IPS-20b (cell line): Measurements from ENCODE around the gene LAT.
"Not testable (repeated sequence)": the region's sequence is repeated elsewhere in the genome, so short reads cannot be mapped to it uniquely, and the experiment has no call there.

Experiments
- H3K27ac ChIP-seq: one replicate; pipeline ENCODE4 v1.5.1; 2013; ENCODE audit warnings: low read length
- H3K27me3 ChIP-seq: 2 replicates; pipeline ENCODE4 v1.6.1; 2013; ENCODE audit warnings: mild to moderate bottlenecking, low read length, inconsistent platforms; ENCODE audit not compliant: insufficient read depth
- H3K36me3 ChIP-seq: 2 replicates; pipeline ENCODE4 v1.6.1; 2013; ENCODE audit warnings: low read depth, mild to moderate bottlenecking, inconsistent platforms, low read length, moderate library complexity; ENCODE audit not compliant: insufficient read depth
- H3K4me1 ChIP-seq: 2 replicates; pipeline ENCODE4 v1.6.1; 2013; ENCODE audit warnings: mild to moderate bottlenecking, control low read depth, inconsistent platforms, low read length, moderate library complexity; ENCODE audit not compliant: insufficient read depth
- H3K4me3 ChIP-seq: 2 replicates; pipeline ENCODE4 v1.5.1; 2013; ENCODE audit warnings: mild to moderate bottlenecking, low read length, inconsistent platforms
- H3K9ac ChIP-seq: 2 replicates; pipeline ENCODE4 v1.6.1; 2013; ENCODE audit warnings: low read depth, mild to moderate bottlenecking, inconsistent platforms, low read length, moderate library complexity
- H3K9me3 ChIP-seq: 2 replicates; pipeline ENCODE4 v1.6.1; 2013; ENCODE audit warnings: mild to moderate bottlenecking, low read depth, low read length, inconsistent platforms; ENCODE audit not compliant: insufficient read depth

The LAT gene

GRCh38 chr16:28990375-28991040 is 5.7 kb downstream of the LAT start:
- Histone ChIP-seq H3K4me1 (no peaks in the 10 kb centered on the region), H3K36me3 (no peaks in the 10 kb centered on the region), H3K27me3 (no peaks in the 10 kb centered on the region), H3K27ac (no peak overlapping the region), H3K9me3 (no peaks in the 10 kb centered on the region), H3K4me3 (no peak overlapping the region), H3K9ac (no peak overlapping the region)

GRCh38 chr16:28991687-28992086 is 6.8 kb downstream of the LAT start:
- H3K9ac ChIP-seq = no peak overlapping the region
- no peak overlapping the region for H3K27ac ChIP-seq
- no peaks in the 10 kb centered on the region for H3K9me3 ChIP-seq
- no peaks in the 10 kb centered on the region for H3K36me3 ChIP-seq
- no peak overlapping the region for H3K4me3 ChIP-seq
- H3K4me1 ChIP-seq = no peaks in the 10 kb centered on the region
- no peaks in the 10 kb centered on the region for H3K27me3 ChIP-seq

DNA sequence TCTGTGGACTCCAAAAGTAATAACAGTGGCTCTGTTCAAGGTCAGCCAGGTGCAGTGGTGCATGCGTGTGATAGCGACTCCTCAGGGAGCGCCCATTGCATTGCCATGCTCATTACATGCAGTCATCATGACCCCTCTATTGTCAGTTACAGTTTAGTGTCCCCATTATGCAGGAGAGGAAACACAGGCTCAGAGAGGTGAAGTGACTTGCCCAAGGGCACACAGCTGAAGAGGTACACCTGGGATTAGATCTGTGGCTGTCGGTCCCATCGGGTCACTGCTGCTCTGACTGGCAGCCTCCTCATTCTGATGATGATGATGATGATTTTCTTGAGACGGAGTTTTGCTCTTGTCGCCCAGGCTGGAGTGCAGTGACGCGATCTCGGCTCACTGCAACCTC is 7.6 kb downstream of the LAT start:
- no peak overlapping the region for H3K9ac ChIP-seq
- H3K4me3 ChIP-seq = no peak overlapping the region
- no peaks in the 10 kb centered on the region for H3K36me3 ChIP-seq
- H3K9me3 ChIP-seq = no peaks in the 10 kb centered on the region
- no peaks in the 10 kb centered on the region for H3K4me1 ChIP-seq
- no peaks in the 10 kb centered on the region for H3K27me3 ChIP-seq
- H3K27ac ChIP-seq = no peak overlapping the region

DNA sequence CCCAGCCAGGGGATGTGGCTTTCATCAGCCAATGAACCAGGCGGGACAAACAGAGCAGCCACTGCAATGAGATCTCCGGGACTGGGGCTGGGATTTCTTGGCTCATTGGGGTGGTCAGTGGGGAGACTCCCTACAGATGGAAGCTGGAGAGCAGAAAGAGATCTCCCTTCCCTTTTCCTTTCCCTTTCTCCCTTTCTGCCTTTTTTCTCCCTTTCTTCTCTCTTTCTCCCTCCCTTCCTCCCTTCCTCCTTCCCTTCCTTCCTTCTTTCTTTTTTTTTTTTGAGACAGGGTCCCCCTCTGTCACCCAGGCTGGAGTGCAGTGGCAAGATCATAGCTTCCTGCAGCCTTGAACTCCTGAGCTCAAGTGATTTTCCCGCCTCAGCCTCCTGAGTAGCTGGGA is 14.0 kb downstream of the LAT start:
- Histone ChIP-seq H3K9me3 (no peaks in the 10 kb centered on the region), H3K36me3 (no peaks in the 10 kb centered on the region), H3K27ac (no peak overlapping the region), H3K4me1 (no peaks in the 10 kb centered on the region), H3K4me3 (no peak overlapping the region), H3K9ac (no peak overlapping the region), H3K27me3 (no peaks in the 10 kb centered on the region)

GRCh38 chr16:28999577-28999976 is 14.7 kb downstream of the LAT start:
- no peaks in the 10 kb centered on the region for H3K27me3 ChIP-seq
- no peak overlapping the region for H3K9ac ChIP-seq
- no peaks in the 10 kb centered on the region for H3K4me1 ChIP-seq
- H3K9me3 ChIP-seq = no peaks in the 10 kb centered on the region
- H3K36me3 ChIP-seq = no peaks in the 10 kb centered on the region
- H3K27ac ChIP-seq = no peak overlapping the region
- no peak overlapping the region for H3K4me3 ChIP-seq

GRCh38 chr16:29000019-29000418 is 15.2 kb downstream of the LAT start:
- no peaks in the 10 kb centered on the region for H3K27me3 ChIP-seq
- no peaks in the 10 kb centered on the region for H3K36me3 ChIP-seq
- H3K27ac ChIP-seq = no peak overlapping the region
- H3K4me3 ChIP-seq = no peak overlapping the region
- H3K4me1 ChIP-seq = no peaks in the 10 kb centered on the region
- H3K9ac ChIP-seq = no peak overlapping the region
- no peaks in the 10 kb centered on the region for H3K9me3 ChIP-seq

- not testable (repeated sequence) for H3K36me3 ChIP-seq, H3K9ac ChIP-seq, H3K27me3 ChIP-seq, H3K9me3 ChIP-seq, H3K4me1 ChIP-seq, H3K4me3 ChIP-seq, H3K27ac ChIP-seq
These were observed 19.8 kb downstream of the LAT start for GRCh38 chr16:29004496-29005139.

GRCh38 chr16:29007730-29008593 is 23.1 kb downstream of the LAT start:
- Histone ChIP-seq H3K4me3 (no peak overlapping the region), H3K27me3 (no peaks in the 10 kb centered on the region), H3K27ac (no peak overlapping the region), H3K9ac (no peak overlapping the region), H3K9me3 (no peaks in the 10 kb centered on the region), H3K36me3 (no peaks in the 10 kb centered on the region), H3K4me1 (no peaks in the 10 kb centered on the region)

GRCh38 chr16:29009050-29009837 is 24.4 kb downstream of the LAT start:
- H3K36me3 ChIP-seq = no peaks in the 10 kb centered on the region
- no peaks in the 10 kb centered on the region for H3K27me3 ChIP-seq
- H3K4me1 ChIP-seq = no peaks in the 10 kb centered on the region
- no peak overlapping the region for H3K27ac ChIP-seq
- no peak overlapping the region for H3K9ac ChIP-seq
- H3K9me3 ChIP-seq = no peaks in the 10 kb centered on the region
- H3K4me3 ChIP-seq = no peak overlapping the region

GRCh38 chr16:29009838-29010166 is 24.9 kb downstream of the LAT start:
- H3K4me3 ChIP-seq = no peak overlapping the region
- H3K4me1 ChIP-seq = no peaks in the 10 kb centered on the region
- no peaks in the 10 kb centered on the region for H3K27me3 ChIP-seq
- no peak overlapping the region for H3K9ac ChIP-seq
- H3K9me3 ChIP-seq = no peaks in the 10 kb centered on the region
- H3K36me3 ChIP-seq = no peaks in the 10 kb centered on the region
- no peak overlapping the region for H3K27ac ChIP-seq

GRCh38 chr16:29011112-29011511 is 26.3 kb downstream of the LAT start:
- Histone ChIP-seq H3K27me3 (no peaks in the 10 kb centered on the region), H3K4me1 (no peaks in the 10 kb centered on the region), H3K36me3 (no peaks in the 10 kb centered on the region), H3K27ac (no peak overlapping the region), H3K9me3 (no peaks in the 10 kb centered on the region), H3K4me3 (no peak overlapping the region), H3K9ac (no peak overlapping the region)
